A549 (cell line): ENCODE results near the gene CGB2. TPM values are rescaled to one million over a fixed set of nuclear protein-coding genes. Genes with fewer than 3 reads are reported as not detected.
"Not testable (repeated sequence)": the region's sequence is repeated elsewhere in the genome, so short reads cannot be mapped to it uniquely, and the experiment has no call there.

Experiments
- ATAC-seq, 2 experiments: fragments of 200-7000 bp in 1 of 2; fragments of >200 bp in 1 of 2; cut with Nextera tagmentation in 1 of 2; cut with Tn5 transposase in 1 of 2; 3 replicates each; pipeline versions ENCODE4 v1.8.0 to v1.9.1; 2018 to 2020; ENCODE audit warnings: mild to moderate bottlenecking in 1 of 2, moderate library complexity in 1 of 2
- CTCF ChIA-PET: fragments of 300-600 bp; sonication (Branson Sonifier 250); formaldehyde crosslinking; extraction: SDS; loops from one replicate; lab custom pipeline; 2021; ENCODE audit warnings: antibody characterized with exemption, inconsistent platforms; lab: Yijun Ruan, JAX
- POLR2A ChIA-PET: fragments of 350-600 bp; formaldehyde crosslinking; extraction: SDS; loops from one replicate; lab custom pipeline; 2021; ENCODE audit warnings: antibody characterized with exemption, inconsistent platforms; lab: Yijun Ruan, JAX
- DNase-seq, 2 experiments: peaks; one replicate each; pipeline versions ENCODE4 v3.0.0 to v3.0.0-alpha.2; 2011 to 2016; ENCODE audit warnings: low read depth in 1 of 2, low spot score in 1 of 2
- FAIRE-seq: peaks from 2 replicates; lab custom pipeline; 2011; peaks lifted over from hg19 to GRCh38; lab: Jason Lieb, UNC
- H3K27ac ChIP-seq, 2 experiments: fragments of >200 bp; sonication (Bioruptor Twin); formaldehyde crosslinking; 3 replicates each; pipeline ENCODE4 v1.5.1; 2016 to 2017
- H3K4me1 ChIP-seq: fragments of >200 bp; sonication (Bioruptor Twin); formaldehyde crosslinking; 3 replicates; pipeline ENCODE4 v1.6.1; 2016
- H3K4me2 ChIP-seq: fragments of >200 bp; sonication (Bioruptor Twin); formaldehyde crosslinking; 3 replicates; pipeline ENCODE4 v1.6.1; 2016
- H3K4me3 ChIP-seq: fragments of >200 bp; sonication (Bioruptor Twin); formaldehyde crosslinking; 3 replicates; pipeline ENCODE4 v1.5.1; 2016
- H3K9me3 ChIP-seq: fragments of >200 bp; sonication (Bioruptor Twin); formaldehyde crosslinking; 3 replicates; pipeline ENCODE4 v1.6.1; 2016
- CTCF ChIP-seq: fragments of >200 bp; sonication (Bioruptor Twin); formaldehyde crosslinking; IDR thresholded peaks from 3 replicates; pipeline ENCODE4 v1.5.1; 2016
- E2F6 ChIP-seq: IDR thresholded peaks from 2 replicates; pipeline ENCODE4 v1.6.1; 2012; ENCODE audit warnings: low read depth, borderline replicate concordance
- EP300 ChIP-seq, 2 experiments: fragments of >200 bp; sonication (Bioruptor Twin); formaldehyde crosslinking; IDR thresholded peaks; 2 replicates in 1 of 2; 3 replicates in 1 of 2; pipeline ENCODE4 v1.6.1; 2016 to 2017
- FOSL2 ChIP-seq, 2 experiments: fragments of 450-650 bp in 1 of 2; fragments of >200 bp in 1 of 2; sonication (Bioruptor Twin) in 1 of 2; formaldehyde crosslinking; IDR thresholded peaks; 2 replicates each; pipeline versions ENCODE4 v1.5.0 to v1.6.1; 2016 to 2020; ENCODE audit warnings: mild to moderate bottlenecking in 1 of 2, moderate library complexity in 1 of 2
- GATA3 ChIP-seq: IDR thresholded peaks from 2 replicates; pipeline ENCODE4 v1.6.1; 2012; ENCODE audit warnings: borderline replicate concordance
- JUN ChIP-seq, 2 experiments: fragments of >200 bp; sonication (Bioruptor Twin); formaldehyde crosslinking; IDR thresholded peaks; 2 replicates in 1 of 2; 3 replicates in 1 of 2; pipeline ENCODE4 v1.6.1; 2016 to 2017
- JUNB ChIP-seq: fragments of >200 bp; sonication (Bioruptor Twin); formaldehyde crosslinking; IDR thresholded peaks from 2 replicates; pipeline ENCODE4 v1.6.1; 2016
- MAX ChIP-seq: IDR thresholded peaks from 2 replicates; pipeline ENCODE4 v1.6.1; 2012
- PBX3 ChIP-seq: IDR thresholded peaks from 2 replicates; pipeline ENCODE4 v1.6.1; 2012
- RAD21 ChIP-seq, 2 experiments: fragments of >200 bp in 1 of 2; sonication (Bioruptor Twin) in 1 of 2; formaldehyde crosslinking in 1 of 2; IDR thresholded peaks in 1 of 2; conservative IDR thresholded peaks in 1 of 2; 2 replicates in 1 of 2; 3 replicates in 1 of 2; pipeline ENCODE4 v1.6.1; 2012 to 2018; ENCODE audit warnings: inconsistent platforms in 1 of 2
- RCOR1 ChIP-seq: fragments of 150-350 bp; IDR thresholded peaks from 2 replicates; pipeline ENCODE4 v1.6.1; 2014; ENCODE audit warnings: antibody characterized with exemption, low read length, low read depth
- WGBS: methylation state at CpG from one replicate; pipeline ENCODE4 v1.1.6; 2017; ENCODE audit errors: missing lambda C conversion rate; 5-methylcytosine and 5-hydroxymethylcytosine counted together
- polyA plus RNA-seq, 4 experiments: library from polyadenylated mRNA; depleted of rRNA in 3 of 4; stranded (reverse); fragments of >200 nt; fragmentation: RNase III in 1 of 4; extraction: RNeasy Plus Mini Kit Qiagen cat#74134 plus additional on column Dnase treatment in 1 of 4; gene quantifications; 2 replicates in 3 of 4; 3 replicates in 1 of 4; pipeline ENCODE4 v1.2.3, GENCODE V29; 2011 to 2017

The CGB2 gene
- polyA plus RNA-seq, 2 of the 4 experiments (the other 2 are of a cell fraction) = not detected

- H3K27ac ChIP-seq = peak within 1 kb of the TSS in 1 of 2 experiments; percentile 58; a peak in 3 of 6 replicates
- DNase-seq = peak in 1 of 2 experiments; percentile 79
- H3K4me1 ChIP-seq = peaks cover 25% of the 10 kb centered on the region
- H3K9me3 ChIP-seq, POLR2A ChIA-PET, FAIRE-seq, H3K4me2 ChIP-seq, H3K4me3 ChIP-seq: not testable (repeated sequence)
- CTCF ChIA-PET = interaction anchor here (0.8 to 0.9 kb wide), 2 partner anchors 17 to 32 kb away, joined by 3 to 4 read pairs; no protein-coding TSS in a partner anchor
- 51% methylated on average over 18 of the region's 18 CpGs for WGBS
- peak in 1 of 2 experiments; percentile 29; a peak in 1 of 5 replicates for TF ChIP-seq RAD21 (conservative IDR thresholded peaks at IDR 0.05 in 1 of 2, IDR thresholded peaks at IDR 0.05 in 1 of 2)
- 0 out of 2 replicates have a peak, but pooled peaks have one; percentile 38 for TF ChIP-seq RCOR1
- peak; percentile 48 for TF ChIP-seq CTCF
- ATAC-seq = peak in 1 of 2 experiments; percentile 61; a peak in 3 of 6 replicates
Observed at GRCh38 chr19:49036815-49037214, 5.1 kb downstream of the CGB2 start, which contains the start of gene CGB1. TSS of gene CGB1 (minus strand) at chr19:49036895. CDS start at chr19:49036711, 184 bp downstream.

- FAIRE-seq, POLR2A ChIA-PET, DNase-seq, H3K9me3 ChIP-seq, H3K4me3 ChIP-seq, ATAC-seq: not testable (repeated sequence)
- H3K27ac ChIP-seq = peak overlapping the region; percentile 78 to 82
- CTCF ChIA-PET = interaction anchor here (0.6 to 2.4 kb wide), 4 partner anchors 18 to 224 kb away, joined by 3 to 9 read pairs (median 3); a partner anchor contains a TSS
- H3K4me1 ChIP-seq = peaks cover 32% of the 10 kb centered on the region
- WGBS = 76% methylated on average over 8 of the region's 8 CpGs
- H3K4me2 ChIP-seq = peak overlapping the region; percentile 73
Observed at GRCh38 chr19:49038111-49038510, 6.4 kb downstream of the CGB2 start.

GRCh38 chr19:49038557-49039276 lies 7.0 kb downstream of the CGB2 start:
- DNase-seq (peak; percentile 68 to 85), ATAC-seq (peak; percentile 88 to 97)
- POLR2A ChIA-PET = not testable (repeated sequence)
- TF ChIP-seq PBX3 (peak; percentile 22; the same call in 1 of the 2 replicates), FOSL2 (IDR thresholded peaks at IDR 0.05) (peak; percentile 80), FOSL2 (CRISPR knock-in tag; IDR thresholded peaks at IDR 0.05) (peak; percentile 98), RAD21 (conservative IDR thresholded peaks at IDR 0.05 in 1 of 2, IDR thresholded peaks at IDR 0.05 in 1 of 2) (peak in 1 of 2 experiments; percentile 13; a peak in 1 of 5 replicates), EP300 (IDR thresholded peaks at IDR 0.05) (peak in 1 of 2 experiments; percentile 18; a peak in 1 of 5 replicates), E2F6 (peak; percentile 84; the same call in 1 of the 2 replicates), GATA3 (peak; percentile 63; the same call in 1 of the 2 replicates), JUN (IDR thresholded peaks at IDR 0.05) (peak in 1 of 2 experiments; percentile 49; a peak in 2 of 5 replicates), MAX (peak; percentile 86), JUNB (peak; percentile 70)
- TF ChIP-seq, all 56 proteins: peak for 9; not testable (repeated sequence) for 47
- H3K4me3 ChIP-seq, FAIRE-seq, H3K9me3 ChIP-seq: not testable (repeated sequence)
- CTCF ChIA-PET = interaction anchor here (1.6 to 2.4 kb wide), 3 partner anchors 19 to 41 kb away, joined by 3 to 9 read pairs (median 3); a partner anchor contains a TSS
- 14% methylated on average over 23 of the region's 26 CpGs for WGBS
- Histone ChIP-seq H3K4me2 (peak overlapping the region; percentile 73), H3K4me1 (peaks cover 32% of the 10 kb centered on the region), H3K27ac (peak overlapping the region; percentile 78 to 82)

GRCh38 chr19:49039736-49040135 lies 8.0 kb downstream of the CGB2 start:
- H3K4me3 ChIP-seq, POLR2A ChIA-PET, H3K4me2 ChIP-seq, DNase-seq, H3K9me3 ChIP-seq, FAIRE-seq: not testable (repeated sequence)
- Histone ChIP-seq H3K4me1 (peaks cover 32% of the 10 kb centered on the region), H3K27ac (peak overlapping the region; percentile 78 to 82)
- 78% methylated on average over 9 of the region's 9 CpGs for WGBS
- peak in 1 of 2 experiments; percentile 8; a peak in 2 of 6 replicates for ATAC-seq
- CTCF ChIA-PET = interaction anchor here (0.9 to 2.4 kb wide), 3 partner anchors 16 to 42 kb away, joined by 3 to 9 read pairs (median 3); a partner anchor contains a TSS
